GM21381 (cell line): ENCODE results near the gene SPECC1L.

ENCODE experiments used
- ATAC-seq: cut with Tn5 transposase; IDR thresholded peaks from one replicate; pipeline ENCODE4 v1.9.1; 2021; ENCODE audit warnings: mild to moderate bottlenecking, moderate library complexity; ENCODE audit not compliant: unreplicated experiment

The SPECC1L gene

DNA sequence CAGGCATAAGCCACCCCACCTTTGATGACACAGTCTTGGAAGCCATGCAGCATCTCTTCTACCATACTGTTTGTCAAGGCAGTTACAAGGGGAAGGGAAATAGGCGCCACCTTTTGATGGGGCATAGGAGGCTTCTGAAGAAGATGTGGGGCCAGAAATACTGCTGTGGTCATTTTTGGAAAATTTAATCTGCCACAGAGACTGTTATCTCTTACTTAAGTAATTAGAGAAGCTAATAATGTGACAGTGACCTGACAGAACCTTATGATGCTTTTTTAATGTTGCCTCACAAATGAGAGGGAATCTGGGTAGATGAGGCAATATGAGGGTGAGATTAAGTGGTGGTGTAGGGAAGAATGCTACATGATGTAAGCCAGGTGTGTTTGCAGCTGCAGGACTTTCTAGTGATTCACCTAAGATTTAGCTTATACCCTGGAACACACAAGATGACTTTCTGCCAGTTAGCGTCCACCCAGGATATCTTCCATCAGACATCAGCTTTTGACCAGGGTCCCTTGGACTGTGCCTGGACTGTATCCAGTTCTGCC, 122.5 kb downstream of the SPECC1L start:
- ATAC-seq: no peak

DNA sequence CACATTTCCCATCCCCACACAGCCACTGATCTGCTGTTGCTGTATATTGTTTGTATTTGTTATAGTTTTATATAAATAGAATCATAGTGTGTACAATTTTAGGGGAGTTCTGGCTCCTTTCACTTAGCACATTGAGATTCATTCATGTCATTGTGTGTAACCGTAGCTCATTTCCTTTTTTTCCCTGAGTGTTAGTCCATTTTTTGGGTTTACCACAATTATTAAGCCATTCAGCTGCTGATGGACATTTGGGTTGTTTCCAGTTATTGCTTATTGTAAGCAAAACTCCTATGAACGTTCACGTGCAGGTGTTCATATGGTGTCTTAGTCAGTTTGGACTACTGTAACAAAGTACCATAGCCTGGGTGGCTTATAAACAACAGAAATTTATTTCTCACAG, 123.2 kb downstream of the SPECC1L start:
- no peak for ATAC-seq

DNA sequence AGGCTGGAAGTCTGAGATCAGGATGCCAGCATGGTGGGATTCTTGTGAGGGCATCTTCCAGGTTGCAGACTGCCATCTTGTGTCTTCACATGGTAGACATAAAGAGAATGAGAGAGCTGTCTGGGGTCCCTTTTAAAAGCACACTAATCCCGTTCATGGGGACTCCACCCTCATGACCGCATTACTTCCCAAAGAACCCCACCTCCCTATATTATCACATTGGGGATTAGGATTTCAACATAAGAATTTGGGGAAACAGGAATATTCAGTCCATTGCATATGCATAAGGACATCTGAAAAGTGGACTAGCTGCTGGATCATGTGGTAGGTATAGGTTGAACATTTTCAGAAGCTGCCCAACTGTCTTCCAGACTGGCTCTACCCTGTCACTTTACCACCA, 123.6 kb downstream of the SPECC1L start:
- no peak for ATAC-seq

DNA sequence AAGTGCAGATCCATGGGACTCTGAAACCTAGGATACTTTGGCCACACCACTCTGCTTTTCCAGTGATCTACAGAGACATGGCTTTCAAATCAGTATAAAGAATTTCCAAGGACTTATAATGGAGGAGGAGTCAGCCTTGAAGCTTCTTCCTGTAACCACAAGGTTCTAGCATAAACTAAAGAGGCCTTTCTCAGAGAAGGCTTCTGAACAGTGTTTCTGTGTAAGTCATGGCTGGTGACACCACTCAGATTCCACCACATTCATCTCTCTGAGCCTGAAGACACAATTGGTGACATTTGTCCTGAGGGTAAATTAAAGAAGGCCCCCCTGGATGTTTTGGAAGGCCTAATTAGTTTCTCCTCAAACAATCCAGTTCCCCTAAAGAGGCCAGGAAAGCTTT, 127.8 kb downstream of the SPECC1L start:
- ATAC-seq: no peak

DNA sequence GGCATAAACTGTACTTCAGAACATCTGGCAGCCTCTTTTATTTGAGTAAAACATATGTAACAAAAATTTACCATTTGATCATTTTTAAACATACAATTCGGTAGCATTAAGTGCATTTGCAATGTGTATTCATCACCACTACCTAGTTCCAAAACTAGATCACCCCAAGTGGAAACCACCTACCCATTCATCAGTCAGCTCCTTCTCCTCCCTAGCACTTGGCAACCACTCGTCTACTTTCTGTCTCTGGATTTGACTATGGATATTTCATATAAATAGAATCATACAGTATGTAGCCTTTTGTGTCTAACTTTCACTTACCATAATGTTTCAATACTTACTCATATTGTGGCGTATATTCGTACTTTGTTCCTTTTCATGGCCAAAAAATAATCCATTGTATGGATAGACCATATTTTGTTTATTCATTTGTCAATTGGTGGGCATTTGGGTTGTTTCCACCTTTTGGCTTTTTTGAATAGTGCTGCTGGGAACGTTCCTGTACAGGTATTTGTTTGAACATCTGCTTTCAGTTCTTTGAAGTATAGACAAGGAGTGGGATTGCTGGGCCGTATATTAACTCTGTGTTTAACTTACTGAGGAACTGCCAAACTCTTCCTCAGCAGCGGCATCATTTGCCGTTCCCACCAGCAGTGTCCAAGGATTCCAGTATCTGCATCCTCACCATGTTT, 129.5 kb downstream of the SPECC1L start:
- ATAC-seq: peak; percentile 3

DNA sequence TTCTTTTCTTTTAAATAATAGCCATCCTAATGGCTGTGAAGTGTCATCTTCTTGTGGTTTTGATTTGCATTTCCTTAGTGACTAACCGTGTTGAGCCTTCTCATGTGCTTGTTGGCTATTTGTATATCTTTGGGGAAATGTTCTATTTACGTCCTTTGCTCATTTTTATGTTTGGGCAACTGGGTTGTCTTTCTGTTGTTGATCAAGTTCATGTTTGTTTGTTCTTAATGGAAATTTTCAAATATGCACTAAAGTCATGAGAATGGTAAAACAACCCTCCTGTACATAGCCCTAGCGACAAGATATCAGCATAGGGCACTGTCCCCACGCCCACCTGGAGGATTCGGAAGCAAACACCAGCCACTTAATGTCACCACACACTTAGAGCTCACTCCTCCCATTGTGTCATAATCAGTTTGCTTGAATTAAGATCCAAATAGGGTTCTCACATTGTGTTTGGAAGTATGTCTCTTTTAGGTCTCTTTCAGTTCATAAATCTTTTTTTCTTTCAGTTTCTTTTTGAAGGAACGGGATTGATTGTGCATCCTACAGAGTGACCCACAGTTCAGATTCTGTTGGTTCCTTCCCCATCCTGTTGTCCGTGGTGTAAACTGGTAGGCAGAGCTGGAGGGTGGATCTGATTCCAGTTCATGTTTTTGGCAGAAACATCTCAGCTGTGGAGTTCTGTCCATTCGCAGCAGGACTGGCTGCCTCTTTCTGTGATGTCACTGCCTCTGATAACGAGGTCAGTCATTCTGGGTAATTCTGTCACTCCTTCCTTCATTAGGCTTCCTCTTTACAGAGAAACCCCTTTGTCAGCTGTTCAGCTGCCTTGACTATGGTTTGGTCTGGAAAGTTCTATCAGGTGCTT, 130.3 kb downstream of the SPECC1L start:
- ATAC-seq: peak; percentile 35

DNA sequence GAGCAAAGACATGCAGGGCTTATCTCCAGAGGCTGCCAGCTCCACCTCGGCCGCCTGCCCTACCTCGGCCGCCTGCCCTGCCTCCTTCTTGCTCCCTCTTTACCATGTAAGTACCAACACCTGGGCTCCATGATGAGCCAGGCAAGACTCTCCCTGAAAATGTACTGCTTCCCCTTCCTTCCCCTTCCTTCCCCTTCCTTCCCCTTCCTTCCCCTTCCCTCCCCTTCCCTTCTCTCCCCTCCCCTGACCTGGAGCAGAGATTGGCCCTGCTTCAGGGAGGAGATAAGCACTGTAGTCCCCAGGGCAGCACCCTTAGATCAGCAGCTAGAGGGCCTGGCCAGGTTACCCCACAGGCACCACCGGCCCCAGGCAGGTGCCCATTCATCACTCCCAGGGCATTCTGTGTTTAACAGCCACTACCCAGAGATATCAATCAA, 131.3 kb downstream of the SPECC1L start:
- no peak for ATAC-seq

DNA sequence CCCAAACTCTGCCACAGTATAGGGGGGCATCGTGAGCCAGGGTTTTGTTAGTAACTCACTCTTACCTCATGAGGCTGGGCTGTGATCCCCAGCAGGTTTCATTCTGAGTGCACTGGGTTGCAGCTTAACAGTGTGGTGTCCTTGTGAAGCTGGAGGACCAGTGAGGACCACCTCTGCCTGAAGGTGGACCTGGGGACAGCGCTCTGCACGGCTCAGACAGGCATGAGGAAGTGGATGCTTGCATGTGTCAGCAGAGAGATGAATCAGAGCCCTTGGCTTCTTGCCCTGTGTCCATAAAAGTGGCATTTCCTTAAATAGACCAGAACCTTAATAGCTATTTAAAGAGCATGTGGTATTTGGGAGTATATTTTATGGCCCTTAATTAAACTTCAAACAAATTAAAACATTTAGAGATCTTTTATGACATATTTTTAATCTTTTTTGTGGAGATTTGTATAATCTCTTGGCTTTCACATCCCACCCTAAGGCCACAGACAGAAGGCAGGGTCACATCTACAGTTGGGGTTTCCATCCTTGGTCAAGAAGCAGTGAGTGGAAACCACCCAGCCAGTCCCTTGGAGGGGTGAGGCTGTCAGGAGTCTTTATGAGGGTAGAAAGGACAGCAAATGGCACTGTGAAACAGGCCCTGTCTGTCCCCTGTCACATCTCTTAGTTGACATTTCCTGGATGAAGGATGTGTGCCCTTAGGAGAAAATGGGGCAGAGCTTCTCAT, 132.0 kb downstream of the SPECC1L start:
- no peak for ATAC-seq

DNA sequence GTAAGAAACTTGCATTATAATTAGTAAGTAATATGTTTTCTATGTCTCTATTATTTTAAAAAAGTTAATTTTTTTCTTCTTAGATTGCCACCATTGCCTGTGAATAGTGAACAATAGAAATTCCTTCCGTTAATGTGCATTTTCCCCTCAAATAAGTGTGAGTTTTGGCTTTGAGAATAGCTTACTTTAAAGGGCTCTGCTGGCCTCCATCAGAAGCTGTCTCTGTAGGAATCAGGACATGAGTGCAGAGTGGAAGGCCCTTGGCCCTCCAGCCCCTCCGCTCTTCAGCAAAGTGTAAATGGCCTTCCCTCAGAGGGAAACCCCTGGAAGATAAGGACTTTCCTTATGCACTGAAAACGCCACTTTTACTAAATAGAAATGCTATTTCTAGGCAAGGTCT, 132.7 kb downstream of the SPECC1L start:
- no peak for ATAC-seq

DNA sequence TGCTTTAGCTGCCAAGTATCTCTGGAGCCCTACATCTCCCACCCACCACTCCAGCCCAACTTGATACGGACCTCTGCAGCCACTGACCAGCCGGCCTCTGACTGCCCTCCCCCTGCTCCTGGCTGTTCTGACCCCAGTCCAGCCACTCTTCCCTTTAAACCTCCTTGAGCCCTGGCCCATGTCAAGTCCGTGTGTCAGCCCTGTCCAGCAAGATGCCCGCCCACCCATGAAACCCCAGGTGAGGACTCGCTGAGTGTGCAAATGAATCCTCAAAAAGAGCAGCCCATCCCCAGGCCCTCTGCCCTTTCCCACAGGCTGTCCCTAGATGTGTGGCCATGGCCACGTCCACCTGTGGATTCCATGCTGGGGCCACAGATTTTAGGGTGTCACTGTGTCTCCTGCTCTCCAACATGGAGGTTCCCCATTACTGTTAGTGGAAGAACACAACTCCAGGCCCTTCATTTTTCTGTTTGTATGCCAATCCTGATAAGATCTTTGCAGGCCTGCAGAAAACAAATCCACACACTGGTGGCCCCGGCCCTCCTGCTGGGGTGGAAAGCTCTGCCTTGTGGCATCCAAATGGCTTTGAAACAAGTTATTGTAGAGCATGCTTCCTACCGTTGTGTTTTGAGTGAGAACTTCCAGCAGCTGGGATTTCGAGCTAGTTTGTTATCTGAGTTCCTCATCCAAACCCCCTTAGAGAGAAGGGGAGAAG, 134.1 kb downstream of the SPECC1L start:
- ATAC-seq: no peak

DNA sequence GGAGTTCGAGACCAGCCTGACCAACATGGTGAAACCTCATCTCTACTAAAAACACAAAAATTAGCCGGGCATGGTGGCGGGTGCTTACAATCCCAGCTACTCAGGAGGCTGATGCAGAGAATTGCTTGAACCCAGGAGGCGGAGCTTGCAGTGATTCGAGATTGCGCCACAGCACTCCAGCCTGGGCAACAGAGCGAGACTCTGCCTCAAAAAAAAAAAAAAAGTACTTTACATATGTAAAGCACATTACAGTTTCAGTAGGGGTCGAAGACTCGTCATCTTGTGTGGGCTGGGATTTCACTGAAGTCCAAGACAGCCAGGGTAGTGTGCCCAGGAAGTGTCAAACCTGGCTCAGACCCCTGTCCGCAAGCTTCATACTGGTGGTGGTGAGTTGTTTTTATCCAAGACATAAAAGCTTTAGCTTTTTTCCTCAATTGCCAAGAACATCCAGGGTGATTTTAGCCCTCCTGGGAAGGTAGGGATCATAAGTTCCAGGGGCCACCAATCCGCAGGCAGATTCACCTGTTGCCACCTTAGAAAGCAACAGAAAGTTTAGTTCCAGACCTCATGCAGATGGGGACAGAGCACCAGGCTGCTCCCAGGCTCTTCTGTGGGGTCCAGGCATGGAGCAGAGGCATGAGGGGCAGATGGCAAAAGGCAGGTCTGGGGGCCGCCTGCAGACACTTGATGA, 135.1 kb downstream of the SPECC1L start:
- ATAC-seq: no peak

DNA sequence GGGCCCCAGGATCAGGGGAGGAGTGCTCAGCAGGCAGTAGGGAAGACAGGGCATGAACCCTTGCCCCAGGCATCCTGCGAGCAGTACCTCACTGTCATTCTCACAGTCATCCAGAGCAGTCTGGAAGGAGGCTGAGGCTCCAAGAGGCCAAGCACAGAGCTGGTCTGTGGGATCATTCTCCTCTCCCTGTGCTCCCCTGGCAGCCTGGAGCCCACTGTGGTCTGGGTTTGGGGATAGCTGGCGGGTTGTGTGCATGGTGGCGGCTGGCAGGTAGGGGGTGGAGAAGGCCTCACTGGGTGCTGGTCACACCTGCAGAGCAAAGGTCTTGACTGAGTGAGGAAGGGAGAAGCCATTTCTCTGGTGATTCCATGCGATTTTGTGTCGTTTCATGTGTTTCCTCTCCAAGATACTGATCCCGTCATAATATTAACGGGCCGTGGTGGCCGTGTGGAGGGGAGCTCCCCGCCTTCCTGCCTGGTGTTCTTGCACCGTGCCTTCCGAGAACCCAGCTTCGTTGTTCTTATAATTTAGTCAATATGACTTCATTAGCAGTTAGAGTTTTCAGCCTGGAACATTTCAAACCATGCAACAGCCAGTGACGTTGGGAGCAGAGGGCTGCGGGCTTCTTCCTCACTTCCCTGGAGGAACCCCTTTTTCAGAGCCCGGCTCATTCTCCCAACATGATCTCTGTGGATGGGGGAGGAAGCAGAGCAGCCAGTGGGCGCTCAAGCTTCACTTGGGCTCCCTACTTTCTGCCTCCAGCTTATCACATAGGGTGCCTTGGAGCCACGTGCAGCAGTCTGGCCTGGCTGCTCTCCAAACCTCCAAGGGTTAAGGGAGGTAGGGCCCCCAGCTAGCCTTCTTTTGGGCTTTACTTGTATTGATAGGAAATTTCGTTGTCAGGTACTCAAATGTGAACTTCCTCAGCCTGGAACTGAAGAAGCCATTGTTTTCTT, 136.0 kb downstream of the SPECC1L start:
- no peak for ATAC-seq

DNA sequence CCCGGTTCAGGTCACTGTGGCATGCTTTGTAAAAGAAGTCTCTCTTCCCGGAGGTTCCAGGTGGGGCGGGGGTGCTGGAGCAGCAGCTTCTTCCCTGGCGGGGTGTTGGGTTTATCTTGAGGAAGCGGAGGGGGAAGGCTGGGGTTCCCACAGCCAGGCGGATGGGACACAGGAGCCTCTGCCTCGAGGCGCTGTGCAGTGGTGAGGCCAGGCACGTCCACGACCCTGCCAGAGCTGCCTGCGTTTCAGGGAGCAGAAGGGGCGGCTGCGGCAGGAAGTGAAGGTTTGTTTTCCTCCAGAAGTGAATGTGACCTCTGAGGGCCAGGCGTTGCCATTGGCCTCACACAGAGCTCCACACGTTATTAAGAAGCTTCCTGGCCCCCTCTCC, 136.6 kb downstream of the SPECC1L start:
- ATAC-seq: no peak

DNA sequence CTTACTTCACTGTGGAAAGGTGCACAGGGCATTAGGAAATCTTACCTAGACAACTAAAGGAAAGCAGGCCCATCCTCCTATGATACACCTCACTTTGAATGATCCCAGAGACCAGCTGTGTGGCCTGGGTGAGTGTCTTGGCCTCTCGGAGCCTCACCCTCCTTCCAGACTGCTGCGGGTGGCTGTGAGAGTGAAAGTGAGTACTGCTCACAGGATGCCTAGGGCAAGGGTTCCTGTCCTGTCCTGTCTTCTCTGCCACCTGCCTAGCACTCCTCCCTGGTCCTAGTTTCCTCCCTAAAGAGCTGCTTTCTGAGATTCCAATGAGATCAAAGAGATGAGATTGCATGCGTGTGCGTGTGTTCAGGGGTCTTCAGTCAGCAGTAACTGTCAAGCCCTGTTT, 137.3 kb downstream of the SPECC1L start:
- ATAC-seq: no peak

DNA sequence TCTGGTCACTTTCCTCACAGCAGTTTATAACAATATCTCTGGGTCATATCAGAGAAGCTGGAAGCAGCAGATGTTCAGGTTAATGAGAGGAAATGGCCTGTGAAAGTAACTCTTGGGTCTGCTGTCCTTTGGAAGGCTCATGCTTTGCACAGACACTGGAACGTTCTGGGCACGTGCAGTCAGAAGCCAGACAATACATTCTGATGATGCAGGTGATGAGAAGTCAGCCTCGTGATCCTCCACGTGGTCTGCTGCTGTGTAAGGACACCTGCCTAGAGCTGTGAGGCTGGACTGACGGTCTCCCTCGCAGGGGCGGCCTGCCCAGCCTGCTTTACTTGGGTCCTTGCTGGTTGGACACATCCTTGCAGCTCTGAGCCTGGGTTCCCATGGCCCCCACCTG, 138.0 kb downstream of the SPECC1L start:
- no peak for ATAC-seq

DNA sequence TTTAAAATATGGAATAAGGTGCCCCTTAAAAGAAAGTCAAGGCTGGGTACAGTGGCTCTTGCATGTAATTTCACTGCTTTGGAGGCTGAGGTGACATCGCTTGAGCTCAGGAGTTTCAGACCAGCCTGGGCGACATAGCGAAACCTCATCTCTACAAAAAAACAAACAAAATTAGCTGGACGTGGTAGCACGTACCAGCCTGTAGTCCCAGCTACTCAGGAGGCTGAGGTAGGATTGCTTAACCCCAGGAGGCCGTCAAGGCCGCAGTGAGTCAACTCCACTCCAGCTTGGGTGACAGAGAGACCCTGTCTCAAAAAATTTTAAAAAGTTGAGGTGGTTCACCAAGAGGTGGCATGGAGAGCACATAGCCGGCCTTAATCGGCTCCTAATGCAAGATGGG, 139.1 kb downstream of the SPECC1L start:
- ATAC-seq: no peak

DNA sequence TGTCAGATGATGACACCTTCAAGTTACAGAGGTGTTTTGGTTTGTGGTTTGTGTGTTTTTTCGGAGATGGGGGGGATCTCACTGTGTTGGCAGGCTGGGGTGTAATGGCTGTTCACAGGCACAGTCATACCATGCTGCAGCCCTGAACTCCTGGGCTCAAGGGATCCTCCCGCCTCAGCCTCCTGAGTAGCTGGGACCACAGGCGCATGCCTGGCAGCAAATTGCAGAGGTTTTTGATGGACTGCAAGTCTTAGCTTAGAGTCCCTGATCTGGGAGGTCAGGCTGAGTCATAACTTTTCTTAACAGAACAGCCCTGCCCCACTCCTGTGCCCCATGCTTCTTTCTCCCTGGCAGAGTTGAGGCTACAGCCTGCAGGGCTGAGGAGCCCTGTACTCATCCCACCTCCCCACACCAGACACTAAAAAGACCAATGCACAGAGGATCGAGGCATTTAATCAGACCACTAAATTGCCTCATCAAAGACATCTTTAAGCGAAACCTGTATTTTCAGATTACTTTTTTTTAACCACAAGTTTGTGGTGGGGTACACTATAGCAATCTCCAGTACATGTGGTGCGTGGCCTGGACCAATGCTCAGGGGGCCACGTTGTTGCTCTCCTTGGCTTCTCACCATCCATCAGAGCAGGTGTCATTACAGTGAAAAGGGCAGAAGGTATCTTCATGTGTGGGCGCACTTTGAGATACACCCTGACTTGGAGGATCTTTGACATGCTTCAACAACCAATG, 139.7 kb downstream of the SPECC1L start:
- ATAC-seq: no peak

DNA sequence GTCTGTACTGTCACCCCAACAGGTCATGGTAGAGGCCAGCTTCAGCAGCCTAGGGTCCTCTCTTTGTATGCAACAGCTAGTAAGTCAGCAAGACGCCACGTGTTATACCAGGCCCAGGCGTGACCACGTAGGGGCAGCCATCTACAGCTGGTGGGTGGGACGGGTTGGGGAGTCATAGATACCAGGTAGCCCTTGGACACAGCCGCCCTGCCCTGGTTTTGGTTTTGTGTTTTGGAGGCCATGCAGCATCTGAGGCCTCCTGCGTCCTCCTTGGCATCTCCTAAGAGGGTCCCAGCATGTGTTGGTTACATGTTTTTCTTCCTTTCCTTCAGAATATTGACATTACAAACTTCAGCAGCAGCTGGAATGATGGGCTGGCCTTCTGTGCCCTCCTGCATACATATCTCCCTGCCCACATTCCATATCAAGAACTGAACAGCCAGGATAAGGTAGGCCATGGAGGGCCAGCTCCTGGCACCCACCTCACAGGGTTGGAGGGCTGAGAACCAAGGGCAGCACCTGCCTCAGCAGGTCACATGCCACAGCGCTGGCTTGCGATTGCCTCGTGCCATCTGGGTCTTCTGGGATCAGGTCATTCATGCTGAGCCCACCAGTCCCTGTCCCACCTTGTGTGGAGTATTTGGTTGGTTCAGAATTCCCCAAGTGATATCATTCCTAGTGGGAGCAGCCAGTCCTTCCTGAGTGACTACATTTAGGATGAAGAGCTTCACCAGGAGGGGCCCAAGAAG, 140.8 kb downstream of the SPECC1L start:
- no peak for ATAC-seq
